CD14-positive monocyte (primary cell): ENCODE results near the gene CA5A. TPM values are rescaled to one million over a fixed set of nuclear protein-coding genes. Genes with fewer than 3 reads are reported as not detected.
A peak's percentile ranks its signal among the peaks of the same experiment; 100 is the strongest.

ENCODE experiments used
- DNase-seq, 3 donors: peaks; one replicate each; pipeline ENCODE4 v3.0.0-alpha.2; 2011 to 2022
- H2AFZ ChIP-seq: 2 replicates; pipeline ENCODE4 v1.6.0; 2012; ENCODE audit warnings: mild to moderate bottlenecking, low read depth, low read length, inconsistent platforms; ENCODE audit not compliant: insufficient read depth, poor library complexity, severe bottlenecking
- H3K27ac ChIP-seq, 2 donors: 1 replicate in 1 of 2; 2 replicates in 1 of 2; pipeline ENCODE4 v1.5.1; 2012 to 2013; ENCODE audit warnings: low read length in 2 of 2, control low read depth in 1 of 2, inconsistent platforms in 1 of 2, low read depth in 1 of 2, mild to moderate bottlenecking in 1 of 2
- H3K27me3 ChIP-seq, 2 donors: one replicate each; pipeline versions ENCODE4 v1.6.0 to v1.6.1; 2011 to 2013; ENCODE audit warnings: low read length in 2 of 2; ENCODE audit not compliant: control insufficient read depth in 2 of 2, insufficient read depth in 2 of 2
- H3K36me3 ChIP-seq, 2 donors: replicated peaks in 1 of 2; 1 replicate in 1 of 2; 2 replicates in 1 of 2; pipeline versions ENCODE4 v1.5.1 to v1.6.1; 2012 to 2013; ENCODE audit warnings: low read length in 2 of 2, control low read depth in 1 of 2, inconsistent platforms in 1 of 2, mild to moderate bottlenecking in 1 of 2; ENCODE audit not compliant: insufficient read depth in 2 of 2, control insufficient read depth in 1 of 2
- H3K4me1 ChIP-seq, 2 donors: 1 replicate in 1 of 2; 2 replicates in 1 of 2; pipeline versions ENCODE4 v1.5.1 to v1.6.1; 2012 to 2013; ENCODE audit warnings: low read length in 2 of 2, control low read depth in 1 of 2, inconsistent platforms in 1 of 2, mild to moderate bottlenecking in 1 of 2, moderate library complexity in 1 of 2; ENCODE audit not compliant: insufficient read depth in 2 of 2, control insufficient read depth in 1 of 2
- H3K4me2 ChIP-seq: replicated peaks from 2 replicates; pipeline ENCODE3; 2012; ENCODE audit warnings: low read length, moderate library complexity, mild to moderate bottlenecking; ENCODE audit not compliant: poor library complexity, severe bottlenecking; ENCODE audit errors: extremely low read depth
- H3K4me3 ChIP-seq, 3 experiments: fragments of 200-600 bp in 1 of 3; sonication (generic) in 1 of 3; replicated peaks in 1 of 3; 1 replicate in 2 of 3; 2 replicates in 1 of 3; pipeline ENCODE4 v1.5.1; 2011 to 2013; ENCODE audit warnings: low read length in 3 of 3, mild to moderate bottlenecking in 3 of 3, control low read depth in 2 of 3, low read depth in 2 of 3, inconsistent platforms in 1 of 3, moderate library complexity in 1 of 3
- H3K79me2 ChIP-seq: 2 replicates; pipeline ENCODE4 v1.6.0; 2012; ENCODE audit warnings: mild to moderate bottlenecking, control low read depth, inconsistent platforms, low read length, moderate library complexity; ENCODE audit not compliant: insufficient read depth
- H3K9ac ChIP-seq: 2 replicates; pipeline ENCODE4 v1.6.0; 2017; ENCODE audit warnings: low read length, mild to moderate bottlenecking; ENCODE audit not compliant: insufficient read depth, poor library complexity, severe bottlenecking
- H3K9me3 ChIP-seq, 2 donors: replicated peaks in 1 of 2; 1 replicate in 1 of 2; 2 replicates in 1 of 2; pipeline versions ENCODE4 v1.5.1 to v1.6.1; 2012 to 2013; ENCODE audit warnings: low read length in 2 of 2, control low read depth in 1 of 2; ENCODE audit not compliant: control insufficient read depth in 1 of 2, insufficient read depth in 1 of 2
- H4K20me1 ChIP-seq: 2 replicates; pipeline ENCODE4 v1.6.0; 2012; ENCODE audit warnings: mild to moderate bottlenecking, low read length, control low read depth, moderate library complexity; ENCODE audit not compliant: insufficient read depth
- H3K27ac Mint-ChIP-seq, 7 donors: one replicate each; pipeline ENCODE4 v1.8.0; 2020; ENCODE audit warnings: mild to moderate bottlenecking in 7 of 7, mixed read lengths in 7 of 7, moderate library complexity in 6 of 7, inconsistent platforms in 2 of 7
- H3K27me3 Mint-ChIP-seq, 3 donors: one replicate each; pipeline ENCODE4 v1.8.0; 2021 to 2022; ENCODE audit warnings: low read depth in 3 of 3, mild to moderate bottlenecking in 3 of 3, mixed read lengths in 3 of 3, moderate library complexity in 3 of 3, inconsistent platforms in 1 of 3
- H3K36me3 Mint-ChIP-seq, 2 donors: one replicate each; pipeline ENCODE4 v1.8.0; 2020; ENCODE audit warnings: mixed read lengths in 2 of 2, inconsistent platforms in 1 of 2, mild to moderate bottlenecking in 1 of 2
- H3K4me1 Mint-ChIP-seq: one replicate; pipeline ENCODE4 v1.8.0; 2020; ENCODE audit warnings: mild to moderate bottlenecking, mixed read lengths
- H3K4me3 Mint-ChIP-seq, 2 donors: one replicate each; pipeline ENCODE4 v1.8.0; 2020; ENCODE audit warnings: mild to moderate bottlenecking in 2 of 2, mixed read lengths in 2 of 2, moderate library complexity in 1 of 2
- H3K9me3 Mint-ChIP-seq, 7 donors: one replicate each; pipeline ENCODE4 v1.8.0; 2020 to 2022; ENCODE audit warnings: mixed read lengths in 7 of 7, mild to moderate bottlenecking in 6 of 7, moderate library complexity in 6 of 7, inconsistent platforms in 2 of 7
- WGBS: methylation state at CpG from one replicate; pipeline ENCODE4 v1.1.5; 2013; ENCODE audit warnings: missing lambda C conversion rate; ENCODE audit not compliant: insufficient coverage; 5-methylcytosine and 5-hydroxymethylcytosine counted together
- intact Hi-C, 2 donors: fragments of 100-400 bp; cut with micrococcal nuclease; formaldehyde crosslinking; loops; one replicate each; pipeline versions ENCODE4 v1.15.0 to v1.15.1; 2023
- polyA plus RNA-seq, 3 donors: library from polyadenylated mRNA; depleted of rRNA in 1 of 3; unstranded in 2 of 3; stranded (reverse) in 1 of 3; fragments of 300-500 nt in 2 of 3; fragments of >200 nt in 1 of 3; fragmentation: Illumina TruSeq in 2 of 3; gene quantifications; 1 replicate in 2 of 3; 2 replicates in 1 of 3; pipeline ENCODE4 v1.2.3, GENCODE V29; 2012 to 2021
- TF ChIP-seq, protein P1 (sequence below): fragments of 200-600 bp; IDR thresholded peaks from one replicate; pipeline ENCODE4 v1.8.0; 2022; ENCODE audit warnings: antibody characterized with exemption, mild to moderate bottlenecking

CA5A gene
- polyA plus RNA-seq, 3 donors, result not detected

DNA sequence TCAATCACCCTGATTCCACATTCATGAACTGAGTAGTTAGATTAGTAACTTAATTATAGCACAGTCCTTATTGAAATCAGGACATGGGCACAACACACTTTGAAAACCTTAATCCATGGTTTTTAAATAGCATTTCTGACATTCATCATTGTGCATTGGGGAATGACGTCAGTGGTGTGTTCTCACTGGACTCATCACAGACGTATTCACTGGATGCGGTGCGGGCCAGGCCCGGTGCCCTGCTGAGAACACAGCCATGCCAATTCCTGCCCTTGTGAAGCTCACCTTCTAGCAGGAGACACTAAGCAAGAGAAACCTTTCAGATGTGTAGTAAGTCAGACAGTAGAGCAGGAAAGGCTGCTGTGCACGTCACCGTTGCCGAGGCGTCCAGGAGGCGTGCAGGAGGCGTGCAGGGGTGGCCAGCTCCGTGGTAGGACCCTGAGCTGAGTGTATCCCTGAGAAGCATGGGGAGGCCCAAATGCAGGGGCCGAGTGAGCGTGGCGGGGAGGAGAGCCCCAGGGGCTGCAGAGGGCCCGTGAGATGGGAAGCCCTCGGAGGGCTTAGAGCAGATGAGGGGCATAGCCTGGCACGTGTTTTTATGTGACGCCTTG, 27.8 kb upstream of the CA5A start:
- Histone ChIP-seq H3K4me3 (no peak overlapping the region), H3K9me3 (no peaks in the 10 kb centered on the region), H3K4me1 (peaks cover 31 to 40% of the 10 kb centered on the region in 2 donors), H4K20me1 (peaks cover 55% of the 10 kb centered on the region), H3K9ac (no peak overlapping the region), H3K27ac (peak overlapping the region in 1 of 2 donors; percentile 69), H3K36me3 (peaks cover 0 to 15% of the 10 kb centered on the region in 2 donors), H3K79me2 (peaks cover 92% of the 10 kb centered on the region), H3K27me3 (no peaks in the 10 kb centered on the region), H2AFZ (no peak overlapping the region), H3K4me2 (no peak overlapping the region)
- Mint-ChIP-seq H3K27me3 (peaks cover 0 to 3% (median 1%) of the 10 kb centered on the region in 3 donors), H3K9me3 (peaks cover 0 to 2% (median 0%) of the 10 kb centered on the region in 7 donors), H3K4me1 (peaks cover 52% of the 10 kb centered on the region), H3K4me3 (no peak overlapping the region), H3K27ac (peak overlapping the region; percentile 71 to 95 (median 92)), H3K36me3 (peaks cover 33 to 40% of the 10 kb centered on the region in 2 donors)
- intact Hi-C loops, result no loop called here
- TF ChIP-seq, protein P1, sequence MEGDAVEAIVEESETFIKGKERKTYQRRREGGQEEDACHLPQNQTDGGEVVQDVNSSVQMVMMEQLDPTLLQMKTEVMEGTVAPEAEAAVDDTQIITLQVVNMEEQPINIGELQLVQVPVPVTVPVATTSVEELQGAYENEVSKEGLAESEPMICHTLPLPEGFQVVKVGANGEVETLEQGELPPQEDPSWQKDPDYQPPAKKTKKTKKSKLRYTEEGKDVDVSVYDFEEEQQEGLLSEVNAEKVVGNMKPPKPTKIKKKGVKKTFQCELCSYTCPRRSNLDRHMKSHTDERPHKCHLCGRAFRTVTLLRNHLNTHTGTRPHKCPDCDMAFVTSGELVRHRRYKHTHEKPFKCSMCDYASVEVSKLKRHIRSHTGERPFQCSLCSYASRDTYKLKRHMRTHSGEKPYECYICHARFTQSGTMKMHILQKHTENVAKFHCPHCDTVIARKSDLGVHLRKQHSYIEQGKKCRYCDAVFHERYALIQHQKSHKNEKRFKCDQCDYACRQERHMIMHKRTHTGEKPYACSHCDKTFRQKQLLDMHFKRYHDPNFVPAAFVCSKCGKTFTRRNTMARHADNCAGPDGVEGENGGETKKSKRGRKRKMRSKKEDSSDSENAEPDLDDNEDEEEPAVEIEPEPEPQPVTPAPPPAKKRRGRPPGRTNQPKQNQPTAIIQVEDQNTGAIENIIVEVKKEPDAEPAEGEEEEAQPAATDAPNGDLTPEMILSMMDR, result no peak
- WGBS, result 90% methylated on average over 19 of the region's 19 CpGs
- DNase-seq, result no peak

- H3K4me3 ChIP-seq, result no peak overlapping the region
- H3K36me3 Mint-ChIP-seq, result peaks cover 34 to 42% of the 10 kb centered on the region in 2 donors
- H3K4me3 Mint-ChIP-seq, result no peak overlapping the region
- DNase-seq, result peak; percentile 85 to 95 (median 87)
- peaks cover 92% of the 10 kb centered on the region for H3K79me2 ChIP-seq
- peaks cover 0 to 3% (median 1%) of the 10 kb centered on the region in 3 donors for H3K27me3 Mint-ChIP-seq
- no peak overlapping the region for H3K9ac ChIP-seq
- H3K4me2 ChIP-seq, result no peak overlapping the region
- peaks cover 59% of the 10 kb centered on the region for H3K4me1 Mint-ChIP-seq
- H2AFZ ChIP-seq, result no peak overlapping the region
- WGBS, result 9% methylated on average over 7 of the region's 9 CpGs
- peaks cover 0 to 2% (median 0%) of the 10 kb centered on the region in 7 donors for H3K9me3 Mint-ChIP-seq
- TF ChIP-seq, protein P1, result no peak
- H4K20me1 ChIP-seq, result peaks cover 47% of the 10 kb centered on the region
- intact Hi-C loops, result loop anchor here in 1 of 2 donors (1.0 kb wide), 1 partner anchor 8 kb away; no protein-coding TSS in a partner anchor
- H3K27ac Mint-ChIP-seq, result peak overlapping the region; percentile 78 to 95 (median 92)
- no peaks in the 10 kb centered on the region for H3K9me3 ChIP-seq
- H3K4me1 ChIP-seq, result peaks cover 32 to 47% of the 10 kb centered on the region in 2 donors
- H3K27me3 ChIP-seq, result no peaks in the 10 kb centered on the region
- H3K36me3 ChIP-seq, result peaks cover 0 to 15% of the 10 kb centered on the region in 2 donors
- peak overlapping the region; percentile 14 to 69 for H3K27ac ChIP-seq
These were observed 27.1 kb upstream of the CA5A start for GRCh38 chr16:87963400-87963799.
